Kidney epithelial cell (primary cell): ENCODE data around the gene IL1RAPL1. TPM values are rescaled to one million over a fixed set of nuclear protein-coding genes. Genes with fewer than 3 reads are reported as not detected.

ENCODE experiments used
- DNase-seq: peaks from one replicate; pipeline ENCODE4 v3.0.0-alpha.2; 2010; ENCODE audit warnings: low read depth
- H3K27me3 ChIP-seq: 2 replicates; pipeline ENCODE4 v1.6.0; 2011; ENCODE audit warnings: low read length; ENCODE audit not compliant: control insufficient read depth, insufficient read depth
- H3K36me3 ChIP-seq: 2 replicates; pipeline ENCODE4 v1.5.1; 2011; ENCODE audit warnings: low read length; ENCODE audit not compliant: control insufficient read depth, insufficient read depth
- H3K4me3 ChIP-seq: 2 replicates; pipeline ENCODE4 v1.5.1; 2011; ENCODE audit warnings: low read depth, mild to moderate bottlenecking, control low read depth, low read length
- CTCF ChIP-seq: IDR thresholded peaks from 2 replicates; pipeline ENCODE4 v1.5.1; 2011; ENCODE audit warnings: mild to moderate bottlenecking, moderate library complexity, low read length, control low read depth, inconsistent platforms; ENCODE audit not compliant: insufficient read depth, poor library complexity, severe bottlenecking
- total RNA-seq: library from RNA; depleted of rRNA; stranded (reverse); fragments of >200 nt; gene quantifications from 2 replicates; pipeline ENCODE4 v1.2.3, GENCODE V29; 2015

Gene IL1RAPL1
- total RNA-seq, 1 donor from 2014 or later, result not detected

- no peaks in the 10 kb centered on the region for H3K36me3 ChIP-seq
- no peak overlapping the region for H3K4me3 ChIP-seq
- H3K27me3 ChIP-seq, result no peaks in the 10 kb centered on the region
- DNase-seq, result no peak
- no peak for TF ChIP-seq CTCF
These were observed 948.2 kb downstream of the IL1RAPL1 start for GRCh38 chrX:29535212-29536162.

GRCh38 chrX:29541038-29541437 is 953.8 kb downstream of the IL1RAPL1 start:
- H3K36me3 ChIP-seq, result no peaks in the 10 kb centered on the region
- no peak for DNase-seq
- no peak overlapping the region for H3K4me3 ChIP-seq
- TF ChIP-seq CTCF, result no peak
- no peaks in the 10 kb centered on the region for H3K27me3 ChIP-seq

GRCh38 chrX:29542152-29542551 is 954.9 kb downstream of the IL1RAPL1 start:
- H3K36me3 ChIP-seq, result no peaks in the 10 kb centered on the region
- H3K27me3 ChIP-seq, result no peaks in the 10 kb centered on the region
- no peak for TF ChIP-seq CTCF
- no peak for DNase-seq
- H3K4me3 ChIP-seq, result no peak overlapping the region

GRCh38 chrX:29545878-29546277 is 958.6 kb downstream of the IL1RAPL1 start:
- no peak for DNase-seq
- no peak for TF ChIP-seq CTCF
- no peaks in the 10 kb centered on the region for H3K27me3 ChIP-seq
- H3K36me3 ChIP-seq, result no peaks in the 10 kb centered on the region
- no peak overlapping the region for H3K4me3 ChIP-seq

GRCh38 chrX:29547877-29548276 is 960.6 kb downstream of the IL1RAPL1 start:
- no peaks in the 10 kb centered on the region for H3K36me3 ChIP-seq
- H3K27me3 ChIP-seq, result no peaks in the 10 kb centered on the region
- DNase-seq, result no peak
- H3K4me3 ChIP-seq, result no peak overlapping the region
- no peak for TF ChIP-seq CTCF
